ENCODE measurements around the gene CCDC57. TPM values are rescaled to one million over a fixed set of nuclear protein-coding genes. Genes with fewer than 3 reads are reported as not detected.

Gene CCDC57
- total and polyA plus RNA-seq, 2 of the 8 experiments (the other 6 are each of a cell fraction or from before 2014, with no cell fraction given), result 8.4 to 12.9 TPM

GRCh38 chr17:82205720-82206508, 6.7 kb downstream of the CCDC57 start (continued):
- no peak for TF ChIP-seq TEAD4 (IDR thresholded peaks at IDR 0.05; ENCODE audit: low read depth, low read length)
- no peak for TF ChIP-seq CHD7 (IDR thresholded peaks at IDR 0.05; ENCODE audit: insufficient replicate concordance, low read length)
- no peak for TF ChIP-seq KDM1A (IDR thresholded peaks at IDR 0.05; ENCODE audit: borderline replicate concordance, low read length)
- TF ChIP-seq JUN (IDR thresholded peaks at IDR 0.05; ENCODE audit: low read depth, low read length), result no peak
- TF ChIP-seq RAD21 (IDR thresholded peaks at IDR 0.05 in 1 of 2, conservative IDR thresholded peaks at IDR 0.05 in 1 of 2; ENCODE audit: low read depth in 2 of 2, low read length in 2 of 2), result peak; percentile 61 to 69
- TF ChIP-seq ATF3 (IDR thresholded peaks at IDR 0.05; ENCODE audit: insufficient read depth, low read depth, low read length), result no peak
- TF ChIP-seq BRCA1 (IDR thresholded peaks at IDR 0.05; ENCODE audit: low read depth, low read length), result no peak
- TF ChIP-seq SIX5 (IDR thresholded peaks at IDR 0.05; ENCODE audit: low read depth, low read length), result no peak
- TF ChIP-seq TAF1 (IDR thresholded peaks at IDR 0.05; ENCODE audit: low read depth, low read length), result no peak
- no peak for TF ChIP-seq GTF2F1 (IDR thresholded peaks at IDR 0.05; ENCODE audit: borderline replicate concordance, low read depth, low read length)
